ENCODE measurements around the gene FCHSD2. TPM values are rescaled to one million over a fixed set of nuclear protein-coding genes. Genes with fewer than 3 reads are reported as not detected.
"Not testable (repeated sequence)": the region's sequence is repeated elsewhere in the genome, so short reads cannot be mapped to it uniquely, and the experiment has no call there.

The FCHSD2 gene
- total RNA-seq, 1 experiment from 2014 or later = 22.6 TPM

DNA sequence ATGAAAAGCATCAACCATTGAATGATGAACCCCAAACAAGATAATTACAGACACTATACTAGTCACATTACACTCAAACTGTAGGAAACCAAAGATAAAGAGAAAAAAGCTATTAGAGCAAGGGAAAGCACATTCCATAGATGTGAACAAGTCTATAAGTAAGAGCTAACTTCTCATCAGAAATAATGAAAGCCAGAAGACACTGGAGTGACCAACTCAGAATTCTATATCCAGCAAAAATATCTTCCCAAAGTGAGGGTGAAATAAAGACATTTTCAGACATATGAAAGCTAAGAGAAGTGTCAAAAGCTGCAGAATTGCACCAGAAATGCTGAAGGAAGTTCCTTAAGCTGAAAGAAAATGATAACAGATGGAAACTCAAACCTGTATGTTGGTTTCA is 17.3 kb downstream of the FCHSD2 start:
- no peaks in the 10 kb centered on the region for H3F3A ChIP-seq (ENCODE audit: insufficient read depth, low read depth)
- BruUV-seq (replicated peaks) = no TSS peak
- TF ChIP-seq EZH2 (IDR thresholded peaks at IDR 0.05; ENCODE audit: low read depth) = no peak
- TF ChIP-seq, protein P1, sequence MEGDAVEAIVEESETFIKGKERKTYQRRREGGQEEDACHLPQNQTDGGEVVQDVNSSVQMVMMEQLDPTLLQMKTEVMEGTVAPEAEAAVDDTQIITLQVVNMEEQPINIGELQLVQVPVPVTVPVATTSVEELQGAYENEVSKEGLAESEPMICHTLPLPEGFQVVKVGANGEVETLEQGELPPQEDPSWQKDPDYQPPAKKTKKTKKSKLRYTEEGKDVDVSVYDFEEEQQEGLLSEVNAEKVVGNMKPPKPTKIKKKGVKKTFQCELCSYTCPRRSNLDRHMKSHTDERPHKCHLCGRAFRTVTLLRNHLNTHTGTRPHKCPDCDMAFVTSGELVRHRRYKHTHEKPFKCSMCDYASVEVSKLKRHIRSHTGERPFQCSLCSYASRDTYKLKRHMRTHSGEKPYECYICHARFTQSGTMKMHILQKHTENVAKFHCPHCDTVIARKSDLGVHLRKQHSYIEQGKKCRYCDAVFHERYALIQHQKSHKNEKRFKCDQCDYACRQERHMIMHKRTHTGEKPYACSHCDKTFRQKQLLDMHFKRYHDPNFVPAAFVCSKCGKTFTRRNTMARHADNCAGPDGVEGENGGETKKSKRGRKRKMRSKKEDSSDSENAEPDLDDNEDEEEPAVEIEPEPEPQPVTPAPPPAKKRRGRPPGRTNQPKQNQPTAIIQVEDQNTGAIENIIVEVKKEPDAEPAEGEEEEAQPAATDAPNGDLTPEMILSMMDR (conservative IDR thresholded peaks at IDR 0.05) = no peak
- no peaks in the 10 kb centered on the region for H3K27me3 ChIP-seq (ENCODE audit: insufficient read depth, low read depth)
- H3K4me3 ChIP-seq = no peak overlapping the region
- ChIA-PET CTCF (interaction anchor here (0.6 to 1.2 kb wide), 2 partner anchors 18 to 1933 kb away, joined by 4 read pairs; partner anchors contain the start of gene FCHSD2), POLR2A (ENCODE audit: unreplicated experiment) (no interaction called here)
- no peaks in the 10 kb centered on the region for H3K36me3 ChIP-seq (ENCODE audit: low read depth)
- H3K27ac ChIP-seq = no peak overlapping the region
- DNase-seq = no peak
- no peaks in the 10 kb centered on the region for H3K9me2 ChIP-seq (ENCODE audit: insufficient read depth)
- no peaks in the 10 kb centered on the region for H3K79me2 ChIP-seq (ENCODE audit: low read depth)
- peaks cover 4% of the 10 kb centered on the region; the same call in 1 of the 2 replicates for H4K20me1 ChIP-seq (ENCODE audit: insufficient read depth)
- H3K9me3 ChIP-seq (ENCODE audit: insufficient read depth, low read depth) = no peaks in the 10 kb centered on the region; the same call in 1 of the 2 replicates
- no peak overlapping the region for H2AFZ ChIP-seq
- no peaks in the 10 kb centered on the region for H3K4me1 ChIP-seq (replicated peaks; ENCODE audit: insufficient read depth)
- no peak overlapping the region for H3K4me2 ChIP-seq
- intact Hi-C loops (cut with micrococcal nuclease; ENCODE audit: unreplicated experiment) = no loop called here

DNA sequence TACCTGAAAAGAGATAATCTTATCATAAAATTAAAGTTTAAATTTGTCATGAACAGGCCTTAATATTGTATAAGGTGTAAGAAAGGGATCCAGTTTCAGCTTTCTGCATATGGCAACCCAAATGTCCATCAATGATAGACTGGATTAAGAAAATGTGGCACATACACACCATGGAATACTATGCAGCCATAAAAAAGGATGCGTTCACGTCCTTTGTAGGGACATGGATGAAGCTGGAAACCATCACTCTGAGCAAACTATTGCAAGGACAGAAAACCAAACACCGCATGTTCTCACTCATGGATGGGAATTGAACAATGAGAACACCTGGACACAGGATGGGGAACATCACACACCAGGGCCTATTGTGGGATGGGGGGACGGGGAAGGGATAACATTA is 18.2 kb downstream of the FCHSD2 start:
- POLR2A ChIA-PET (ENCODE audit: unreplicated experiment) = not testable (repeated sequence)

DNA sequence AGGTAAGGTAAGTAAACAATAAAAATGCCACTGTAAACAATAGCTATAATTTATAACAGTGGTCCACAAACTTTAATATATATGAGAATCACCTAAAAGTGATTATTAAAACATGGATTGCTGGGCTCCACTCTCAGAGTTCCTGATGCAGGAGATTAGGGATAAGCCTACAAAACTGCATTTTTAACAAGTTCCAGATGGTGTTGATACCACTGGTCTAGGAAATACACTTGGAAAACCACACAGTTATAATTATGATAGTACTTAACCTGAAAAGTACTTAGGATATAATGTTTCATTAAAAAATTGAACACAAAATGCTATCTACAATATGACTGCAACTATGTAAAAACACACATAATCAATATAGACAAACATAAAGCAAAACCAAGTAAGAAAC is 20.4 kb downstream of the FCHSD2 start:
- H3K27me3 ChIP-seq (ENCODE audit: insufficient read depth, low read depth) = no peaks in the 10 kb centered on the region
- H3K9me3 ChIP-seq (ENCODE audit: insufficient read depth, low read depth) = no peaks in the 10 kb centered on the region; the same call in 1 of the 2 replicates
- ChIA-PET POLR2A (ENCODE audit: unreplicated experiment) (interaction anchor here (0.6 kb wide), 1 partner anchor 491 kb away, joined by 4 read pairs; no protein-coding TSS in a partner anchor), CTCF (interaction anchor here (0.6 kb wide), 1 partner anchor 860 kb away, joined by 11 read pairs; no protein-coding TSS in a partner anchor)
- H3K9me2 ChIP-seq (ENCODE audit: insufficient read depth) = no peaks in the 10 kb centered on the region
- no peak overlapping the region for H3K4me3 ChIP-seq
- no peaks in the 10 kb centered on the region for H3K36me3 ChIP-seq (ENCODE audit: low read depth)
- intact Hi-C loops (cut with micrococcal nuclease; ENCODE audit: unreplicated experiment) = no loop called here
- H4K20me1 ChIP-seq (ENCODE audit: insufficient read depth) = peaks cover 2% of the 10 kb centered on the region; the same call in 1 of the 2 replicates
- no peak for DNase-seq
- no peaks in the 10 kb centered on the region for H3K79me2 ChIP-seq (ENCODE audit: low read depth)
- H2AFZ ChIP-seq = no peak overlapping the region
- H3K4me1 ChIP-seq (replicated peaks; ENCODE audit: insufficient read depth) = no peaks in the 10 kb centered on the region
- TF ChIP-seq, protein P1 (conservative IDR thresholded peaks at IDR 0.05) = no peak
- no peak for TF ChIP-seq EZH2 (IDR thresholded peaks at IDR 0.05; ENCODE audit: low read depth)
- no TSS peak for BruUV-seq (replicated peaks)
- no peak overlapping the region for H3K27ac ChIP-seq
- no peak overlapping the region for H3K4me2 ChIP-seq
- no peaks in the 10 kb centered on the region for H3F3A ChIP-seq (ENCODE audit: insufficient read depth, low read depth)

More for the DNA sequence above, 18.2 kb downstream of the FCHSD2 start:
- intact Hi-C loops (cut with micrococcal nuclease; ENCODE audit: unreplicated experiment); H3K9me3 ChIP-seq (ENCODE audit: insufficient read depth, low read depth); H3K4me3 ChIP-seq; H3K4me2 ChIP-seq; DNase-seq; H3K4me1 ChIP-seq (replicated peaks; ENCODE audit: insufficient read depth); H3K27me3 ChIP-seq (ENCODE audit: insufficient read depth, low read depth); H2AFZ ChIP-seq; H4K20me1 ChIP-seq (ENCODE audit: insufficient read depth); H3K27ac ChIP-seq; H3K9me2 ChIP-seq (ENCODE audit: insufficient read depth); H3F3A ChIP-seq (ENCODE audit: insufficient read depth, low read depth); H3K36me3 ChIP-seq (ENCODE audit: low read depth); H3K79me2 ChIP-seq (ENCODE audit: low read depth); BruUV-seq (replicated peaks): not testable (repeated sequence)
- CTCF ChIA-PET = interaction anchor here (0.6 kb wide), 1 partner anchor 1934 kb away, joined by 4 read pairs; no protein-coding TSS in a partner anchor

DNA sequence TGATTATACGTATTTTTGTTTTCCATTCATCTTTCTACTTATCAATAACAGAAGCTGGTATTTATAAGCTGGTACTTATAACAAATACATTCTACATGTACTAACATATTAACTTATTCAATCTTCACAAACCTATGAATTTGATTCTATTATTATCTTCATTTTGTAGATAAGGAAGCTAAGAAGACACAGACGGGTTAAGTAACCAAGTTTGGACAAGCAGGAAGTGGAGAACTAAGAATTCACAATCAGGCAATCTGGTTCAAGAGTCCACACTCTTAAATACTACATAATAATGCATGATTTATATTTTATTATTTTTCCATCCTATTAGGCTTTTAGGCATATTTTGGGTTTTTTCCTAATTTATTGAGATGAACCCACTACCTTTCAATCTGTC is 25.0 kb downstream of the FCHSD2 start:
- peaks cover 27% of the 10 kb centered on the region for H3K4me1 ChIP-seq (replicated peaks; ENCODE audit: insufficient read depth)
- POLR2A ChIA-PET (ENCODE audit: unreplicated experiment) = no interaction called here
- H3K4me2 ChIP-seq = no peak overlapping the region
- no peaks in the 10 kb centered on the region for H3K79me2 ChIP-seq (ENCODE audit: low read depth)
- no peak overlapping the region for H3K4me3 ChIP-seq
- intact Hi-C loops (cut with micrococcal nuclease; ENCODE audit: unreplicated experiment) = no loop called here
- no peaks in the 10 kb centered on the region for H3K9me3 ChIP-seq (ENCODE audit: insufficient read depth, low read depth)
- no peak for DNase-seq
- no TSS peak for BruUV-seq (replicated peaks)
- no peaks in the 10 kb centered on the region for H3K27me3 ChIP-seq (ENCODE audit: insufficient read depth, low read depth)
- CTCF ChIA-PET = no interaction called here
- no peak overlapping the region for H2AFZ ChIP-seq
- no peak overlapping the region for H3K27ac ChIP-seq
- peaks cover 3% of the 10 kb centered on the region for H3K36me3 ChIP-seq (ENCODE audit: low read depth)
- peaks cover 9% of the 10 kb centered on the region; the same call in 1 of the 2 replicates for H3F3A ChIP-seq (ENCODE audit: insufficient read depth, low read depth)
- no peak for TF ChIP-seq EZH2 (IDR thresholded peaks at IDR 0.05; ENCODE audit: low read depth)
- no peaks in the 10 kb centered on the region for H4K20me1 ChIP-seq (ENCODE audit: insufficient read depth)
- no peaks in the 10 kb centered on the region for H3K9me2 ChIP-seq (ENCODE audit: insufficient read depth)

Measured in PC-9 (cell line).